Measurements from ENCODE around the gene TRNAU1AP. TPM values are rescaled to one million over a fixed set of nuclear protein-coding genes. Genes with fewer than 3 reads are reported as not detected.

TRNAU1AP gene
- total and polyA plus RNA-seq, 8 donors = 6.2 to 112 (median 23.4) TPM

DNA sequence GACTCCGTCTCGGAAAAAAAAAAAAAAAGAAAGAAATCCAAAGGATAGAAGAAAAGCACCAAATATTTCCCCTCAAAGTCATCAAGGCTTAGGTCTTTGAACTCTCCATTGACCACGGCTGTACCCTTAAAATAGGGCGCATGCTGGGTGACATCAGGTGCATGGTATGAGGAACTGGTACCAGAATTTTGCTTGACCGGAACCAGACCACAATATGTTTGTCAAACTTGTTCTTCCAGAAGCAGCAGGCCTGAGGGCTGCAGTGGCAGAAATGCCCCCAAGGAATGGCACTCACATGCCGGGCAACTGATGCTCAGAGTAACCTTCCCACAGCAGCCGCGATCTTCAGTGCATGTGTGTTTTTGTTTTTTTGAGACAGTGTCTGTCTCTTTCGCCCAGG is 26.0 kb upstream of the TRNAU1AP start:
- TF ChIP-seq POLR2A (IDR thresholded peaks at IDR 0.05) = no peak
- TF ChIP-seq POLR2AphosphoS5 (IDR thresholded peaks at IDR 0.05) = no peak
- no peak for TF ChIP-seq EP300 (IDR thresholded peaks at IDR 0.05)
- TF ChIP-seq, protein P1, sequence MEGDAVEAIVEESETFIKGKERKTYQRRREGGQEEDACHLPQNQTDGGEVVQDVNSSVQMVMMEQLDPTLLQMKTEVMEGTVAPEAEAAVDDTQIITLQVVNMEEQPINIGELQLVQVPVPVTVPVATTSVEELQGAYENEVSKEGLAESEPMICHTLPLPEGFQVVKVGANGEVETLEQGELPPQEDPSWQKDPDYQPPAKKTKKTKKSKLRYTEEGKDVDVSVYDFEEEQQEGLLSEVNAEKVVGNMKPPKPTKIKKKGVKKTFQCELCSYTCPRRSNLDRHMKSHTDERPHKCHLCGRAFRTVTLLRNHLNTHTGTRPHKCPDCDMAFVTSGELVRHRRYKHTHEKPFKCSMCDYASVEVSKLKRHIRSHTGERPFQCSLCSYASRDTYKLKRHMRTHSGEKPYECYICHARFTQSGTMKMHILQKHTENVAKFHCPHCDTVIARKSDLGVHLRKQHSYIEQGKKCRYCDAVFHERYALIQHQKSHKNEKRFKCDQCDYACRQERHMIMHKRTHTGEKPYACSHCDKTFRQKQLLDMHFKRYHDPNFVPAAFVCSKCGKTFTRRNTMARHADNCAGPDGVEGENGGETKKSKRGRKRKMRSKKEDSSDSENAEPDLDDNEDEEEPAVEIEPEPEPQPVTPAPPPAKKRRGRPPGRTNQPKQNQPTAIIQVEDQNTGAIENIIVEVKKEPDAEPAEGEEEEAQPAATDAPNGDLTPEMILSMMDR (IDR thresholded peaks at IDR 0.05) = no peak
- Histone ChIP-seq H3K4me1 (no peaks in the 10 kb centered on the region), H3K36me3 (peaks cover 0 to 36% (median 20%) of the 10 kb centered on the region in 4 donors), H3K9me3 (no peaks in the 10 kb centered on the region), H3K27me3 (no peaks in the 10 kb centered on the region), H3K4me3 (no peak overlapping the region), H3K27ac (no peak overlapping the region)
- intact Hi-C loops (cut with DNase I; ENCODE audit: low total_unique reads) = no loop called here
- WGBS, 5 donors = 81 to 94% (median 84%) methylated on average over 9 of the region's 9 CpGs
- DNase-seq = no peak

DNA sequence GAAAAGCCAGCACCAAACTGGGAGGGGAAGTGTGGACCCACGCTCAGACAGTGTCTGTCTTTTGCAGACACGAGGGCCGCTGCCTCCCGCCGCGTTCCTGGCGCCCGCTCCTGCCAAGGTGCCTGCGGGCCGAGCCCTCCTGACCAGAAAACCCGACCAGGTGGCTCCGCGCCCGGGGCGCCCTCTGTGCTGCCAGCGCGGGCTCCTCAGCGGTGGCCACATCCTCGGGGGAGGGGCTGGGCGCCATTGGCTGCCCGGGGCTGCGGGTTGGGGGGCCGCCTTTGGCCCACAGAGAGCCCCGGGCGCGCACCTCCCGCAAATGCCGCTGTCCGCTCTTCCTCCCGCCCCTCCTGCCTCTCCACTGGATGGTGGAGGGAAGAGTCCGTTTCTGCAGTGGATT is 22.4 kb upstream of the TRNAU1AP start:
- Histone ChIP-seq H3K27ac (no peak overlapping the region), H3K4me1 (no peaks in the 10 kb centered on the region), H3K9me3 (no peaks in the 10 kb centered on the region), H3K4me3 (no peak overlapping the region), H3K36me3 (peaks cover 7 to 47% (median 43%) of the 10 kb centered on the region in 4 donors), H3K27me3 (no peaks in the 10 kb centered on the region)
- no peak for DNase-seq
- no peak for TF ChIP-seq POLR2AphosphoS5 (IDR thresholded peaks at IDR 0.05)
- TF ChIP-seq, protein P1 (IDR thresholded peaks at IDR 0.05) = no peak
- TF ChIP-seq EP300 (IDR thresholded peaks at IDR 0.05) = no peak
- TF ChIP-seq POLR2A (IDR thresholded peaks at IDR 0.05) = no peak
- WGBS, 5 donors = 93 to 98% (median 97%) methylated on average over 8 to 31 of the region's 31 CpGs
- intact Hi-C loops (cut with DNase I; ENCODE audit: low total_unique reads) = no loop called here

DNA sequence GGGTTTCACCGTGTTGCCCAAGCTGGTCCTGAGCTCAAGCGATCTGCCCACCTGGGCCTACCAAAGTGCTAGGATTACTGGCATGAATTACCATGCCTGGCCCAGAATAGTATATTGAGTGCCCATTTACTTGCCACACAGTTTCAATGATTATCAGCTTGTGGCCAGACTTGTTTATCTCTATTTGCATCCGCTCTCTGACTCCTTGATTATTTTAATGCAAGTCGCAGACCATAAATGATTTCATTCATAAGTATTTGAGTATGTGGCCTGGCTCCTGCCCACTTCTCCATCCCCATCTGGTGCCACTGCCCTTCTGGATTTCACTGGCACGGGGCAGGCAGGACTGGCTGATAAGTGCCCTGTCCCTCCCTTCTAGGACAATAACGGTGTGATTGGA is 18.2 kb upstream of the TRNAU1AP start:
- no peak for DNase-seq
- Histone ChIP-seq H3K4me1 (no peaks in the 10 kb centered on the region), H3K27me3 (no peaks in the 10 kb centered on the region), H3K27ac (no peak overlapping the region), H3K9me3 (no peaks in the 10 kb centered on the region), H3K4me3 (no peak overlapping the region), H3K36me3 (peaks cover 21 to 79% (median 74%) of the 10 kb centered on the region in 4 donors)
- no peak for TF ChIP-seq EP300 (IDR thresholded peaks at IDR 0.05)
- TF ChIP-seq POLR2AphosphoS5 (IDR thresholded peaks at IDR 0.05) = no peak
- TF ChIP-seq, protein P1 (IDR thresholded peaks at IDR 0.05) = no peak
- TF ChIP-seq POLR2A (IDR thresholded peaks at IDR 0.05) = no peak
- whole genome bisulfite sequencing, 5 donors = 72 to 90% (median 79%) methylated on average over 6 of the region's 6 CpGs
- intact Hi-C loops (cut with DNase I; ENCODE audit: low total_unique reads) = no loop called here

DNA sequence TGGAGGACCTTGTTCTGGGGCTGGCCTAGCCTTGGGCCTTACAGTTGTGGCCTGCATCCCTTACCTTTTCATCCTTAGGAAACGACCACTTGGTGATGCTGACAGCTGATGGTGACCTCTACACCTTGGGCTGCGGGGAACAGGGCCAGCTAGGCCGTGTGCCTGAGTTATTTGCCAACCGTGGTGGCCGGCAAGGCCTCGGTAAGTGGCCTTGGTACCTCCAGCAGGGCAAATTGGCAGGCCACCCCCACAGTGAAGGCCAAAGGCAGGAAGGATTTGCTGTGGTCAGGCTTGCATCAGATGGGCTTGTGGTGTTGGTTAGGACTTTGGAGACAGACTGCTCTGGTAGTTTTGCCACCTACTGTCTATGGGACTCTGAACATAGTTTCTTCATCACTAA is 17.7 kb upstream of the TRNAU1AP start:
- TF ChIP-seq, protein P1 (IDR thresholded peaks at IDR 0.05) = no peak
- no peak for TF ChIP-seq POLR2A (IDR thresholded peaks at IDR 0.05)
- TF ChIP-seq EP300 (IDR thresholded peaks at IDR 0.05) = no peak
- TF ChIP-seq POLR2AphosphoS5 (IDR thresholded peaks at IDR 0.05) = no peak
- intact Hi-C loops (cut with DNase I; ENCODE audit: low total_unique reads) = no loop called here
- peaks cover 21 to 74% (median 71%) of the 10 kb centered on the region in 4 donors for H3K36me3 ChIP-seq

More for the DNA sequence above, 17.7 kb upstream of the TRNAU1AP start:
- no peak for DNase-seq
- Histone ChIP-seq H3K9me3 (no peaks in the 10 kb centered on the region), H3K4me3 (no peak overlapping the region), H3K27ac (no peak overlapping the region), H3K27me3 (no peaks in the 10 kb centered on the region), H3K4me1 (no peaks in the 10 kb centered on the region)
- WGBS, 5 donors = 82 to 95% (median 85%) methylated on average over 5 to 6 of the region's 6 CpGs
